HepG2 (cell line): Measurements from ENCODE around the gene PARP1. TPM values are rescaled to one million over a fixed set of nuclear protein-coding genes. Genes with fewer than 3 reads are reported as not detected.
A peak's percentile ranks its signal among the peaks of the same experiment; 100 is the strongest.

Experiments used
- AGO2 ChIP-seq: fragments of 200-400 bp; formaldehyde crosslinking; optimal IDR thresholded peaks from 2 replicates; pipeline ENCODE3; 2017; ENCODE audit warnings: mild to moderate bottlenecking, low read depth, low read length, moderate library complexity
- CHD4 ChIP-seq: fragments of 200-600 bp; sonication (generic); IDR thresholded peaks from 2 replicates; pipeline ENCODE4 v1.7.0; 2017; ENCODE audit warnings: mild to moderate bottlenecking, low read length, borderline replicate concordance
- CTCF ChIP-seq: sonication (generic); formaldehyde crosslinking; IDR thresholded peaks from 2 replicates; pipeline ENCODE4 v1.5.0; 2020; ENCODE audit warnings: mild to moderate bottlenecking, missing genetic modification reagents, moderate library complexity
- EP300 ChIP-seq, 3 experiments: sonication (generic) in 1 of 3; formaldehyde crosslinking in 1 of 3; IDR thresholded peaks; 2 replicates each; pipeline versions ENCODE4 v1.5.1 to v1.6.1; 2011 to 2020; ENCODE audit warnings: low read depth in 2 of 3, low read length in 2 of 3, borderline replicate concordance in 1 of 3, improper control_type of control experiment in 1 of 3, mild to moderate bottlenecking in 1 of 3, missing genetic modification reagents in 1 of 3, moderate library complexity in 1 of 3
- FOXA3 ChIP-seq: IDR thresholded peaks from 2 replicates; pipeline ENCODE4 v1.6.1; 2016; ENCODE audit warnings: missing genetic modification reagents, missing compliant biosample characterization
- IKZF4 ChIP-seq: sonication (generic); formaldehyde crosslinking; IDR thresholded peaks from 2 replicates; pipeline ENCODE4 v1.5.1; 2020; ENCODE audit warnings: borderline replicate concordance, mild to moderate bottlenecking, low read depth, missing genetic modification reagents; ENCODE audit errors: not compliant biosample characterization
- IRX3 ChIP-seq: sonication (generic); formaldehyde crosslinking; IDR thresholded peaks from 2 replicates; pipeline ENCODE4 v1.8.1; 2023; ENCODE audit warnings: mild to moderate bottlenecking, low read depth, missing genetic modification reagents, borderline replicate concordance
- MTA1 ChIP-seq: sonication (generic); formaldehyde crosslinking; IDR thresholded peaks from 2 replicates; pipeline ENCODE4 v1.4.0; 2020; ENCODE audit warnings: missing genetic modification reagents, mild to moderate bottlenecking, borderline replicate concordance
- NR0B2 ChIP-seq: sonication (generic); formaldehyde crosslinking; IDR thresholded peaks from 2 replicates; pipeline ENCODE4 v1.4.0; 2020; ENCODE audit warnings: mild to moderate bottlenecking, missing genetic modification reagents
- RARA ChIP-seq: IDR thresholded peaks from 2 replicates; pipeline ENCODE4 v1.6.1; 2016; ENCODE audit warnings: missing genetic modification reagents, missing compliant biosample characterization
- SP1 ChIP-seq, 2 experiments: fragments of 450-650 bp in 1 of 2; sonication (generic) in 1 of 2; formaldehyde crosslinking in 1 of 2; IDR thresholded peaks; 2 replicates each; pipeline versions ENCODE4 v1.4.0 to v1.6.1; 2016 to 2020; ENCODE audit warnings: missing genetic modification reagents in 1 of 2
- SP4 ChIP-seq: sonication (generic); formaldehyde crosslinking; IDR thresholded peaks from 2 replicates; pipeline ENCODE4 v1.8.1; 2023; ENCODE audit warnings: mild to moderate bottlenecking, missing genetic modification reagents
- TAF1 ChIP-seq: sonication (generic); formaldehyde crosslinking; IDR thresholded peaks from 2 replicates; pipeline ENCODE4 v1.4.0; 2020; ENCODE audit warnings: missing genetic modification reagents
- TBX2 ChIP-seq: sonication (generic); formaldehyde crosslinking; IDR thresholded peaks from 2 replicates; pipeline ENCODE4 v1.5.0; 2020; ENCODE audit warnings: missing genetic modification reagents, mild to moderate bottlenecking, borderline replicate concordance
- WIZ ChIP-seq: sonication (generic); formaldehyde crosslinking; IDR thresholded peaks from 2 replicates; pipeline ENCODE4 v1.5.1; 2020; ENCODE audit warnings: mild to moderate bottlenecking, missing genetic modification reagents
- ZBTB21 ChIP-seq: sonication (generic); formaldehyde crosslinking; IDR thresholded peaks from 2 replicates; pipeline ENCODE4 v1.4.0; 2020; ENCODE audit warnings: missing genetic modification reagents
- ZBTB26 ChIP-seq: IDR thresholded peaks from 2 replicates; pipeline ENCODE4 v1.6.1; 2016; ENCODE audit warnings: missing compliant biosample characterization, missing genetic modification reagents, borderline replicate concordance
- ZBTB37 ChIP-seq: sonication (generic); formaldehyde crosslinking; IDR thresholded peaks from 2 replicates; pipeline ENCODE4 v1.4.0; 2020; ENCODE audit warnings: mild to moderate bottlenecking, missing genetic modification reagents
- ZBTB46 ChIP-seq: sonication (generic); formaldehyde crosslinking; IDR thresholded peaks from 2 replicates; pipeline ENCODE4 v1.4.0; 2020; ENCODE audit warnings: mild to moderate bottlenecking, missing genetic modification reagents, borderline replicate concordance
- ZNF160 ChIP-seq: sonication (generic); formaldehyde crosslinking; IDR thresholded peaks from 2 replicates; pipeline ENCODE4 v1.8.0; 2022; ENCODE audit warnings: mild to moderate bottlenecking, inconsistent platforms, missing genetic modification reagents
- polyA plus RNA-seq, 8 experiments: library from polyadenylated mRNA; depleted of rRNA in 3 of 8; stranded (reverse) in 7 of 8; unstranded in 1 of 8; fragments of >200 nt; fragmentation: Illumina TruSeq in 4 of 8; extraction: Trizol in 4 of 8; gene quantifications; 2 replicates each; pipeline versions ENCODE4 v1.2.1 to v1.2.3, GENCODE V29; 2011 to 2016; ENCODE audit warnings: low read depth in 4 of 8, missing spikeins in 1 of 8, mixed read lengths in 1 of 8; ENCODE audit not compliant: insufficient read depth in 1 of 8
- total RNA-seq, 5 experiments: library from RNA; depleted of rRNA; stranded (reverse); fragments of >200 nt; fragmentation: Illumina TruSeq; extraction: Trizol; gene quantifications; 2 replicates each; pipeline ENCODE4 v1.2.3, GENCODE V29; 2016; ENCODE audit warnings: low read depth in 1 of 5

PARP1 gene
- total and polyA plus RNA-seq, 2 of the 13 experiments (the other 11 are each of a cell fraction or from before 2014, with no cell fraction given): 50.1 to 85.2 TPM

GRCh38 chr1:226407497-226408284 is at the start of gene PARP1 (continued):
- TF ChIP-seq CTCF (CRISPR knock-in tag): peak; percentile 63
- peak; percentile 65 for TF ChIP-seq TBX2 (CRISPR knock-in tag)
- TF ChIP-seq WIZ (CRISPR knock-in tag): no peak
- no peak for TF ChIP-seq ZBTB46
- TF ChIP-seq SP1 (IDR thresholded peaks at IDR 0.05): no peak
- peak; percentile 92 for TF ChIP-seq SP1 (CRISPR knock-in tag; IDR thresholded peaks at IDR 0.05)
- peak; percentile 61 for TF ChIP-seq FOXA3 (CRISPR knock-in tag)
- 0 out of 2 replicates have a peak, but pooled peaks have one; percentile 20 for TF ChIP-seq RARA (CRISPR knock-in tag)
- no peak for TF ChIP-seq IRX3 (CRISPR knock-in tag)
- TF ChIP-seq ZNF160 (CRISPR knock-in tag): peak; percentile 79; the same call in 1 of the 2 replicates
- peak; percentile 67; the same call in 1 of the 2 replicates for TF ChIP-seq NR0B2 (CRISPR knock-in tag)
- TF ChIP-seq SP4 (CRISPR knock-in tag): peak; percentile 83; the same call in 1 of the 2 replicates
- peak; percentile 74; the same call in 1 of the 2 replicates for TF ChIP-seq TAF1
- TF ChIP-seq IKZF4 (CRISPR knock-in tag): peak; percentile 55
- 0 out of 2 replicates have a peak, but pooled peaks have one; percentile 44 for TF ChIP-seq MTA1 (CRISPR knock-in tag)
- TF ChIP-seq CHD4: no peak
- no peak for TF ChIP-seq ZBTB21
- 0 out of 4 replicates have a peak, but pooled peaks of 1 of the 2 experiments have one; percentile 26 for TF ChIP-seq EP300 (IDR thresholded peaks at IDR 0.05; ENCODE audit: low read depth in 2 of 2, low read length in 2 of 2)
- no peak for TF ChIP-seq EP300 (CRISPR knock-in tag; IDR thresholded peaks at IDR 0.05; ENCODE audit: borderline replicate concordance)
- TF ChIP-seq ZBTB26: no peak
- peak; percentile 52 for TF ChIP-seq AGO2
- no peak for TF ChIP-seq ZBTB37 (CRISPR knock-in tag)
